Hematopoietic multipotent progenitor cell treated with erythropoietin and hydrocortisone succinate and interleukin-3 and kit ligand, for 17 days (in vitro differentiated cells): ENCODE data around the gene TBC1D1.
A peak's percentile ranks its signal among the peaks of the same experiment; 100 is the strongest.

Experiments used
- DNase-seq: peaks from one replicate; pipeline ENCODE4 v3.0.0-alpha.2; 2015; ENCODE audit warnings: low spot score

The TBC1D1 gene

DNA sequence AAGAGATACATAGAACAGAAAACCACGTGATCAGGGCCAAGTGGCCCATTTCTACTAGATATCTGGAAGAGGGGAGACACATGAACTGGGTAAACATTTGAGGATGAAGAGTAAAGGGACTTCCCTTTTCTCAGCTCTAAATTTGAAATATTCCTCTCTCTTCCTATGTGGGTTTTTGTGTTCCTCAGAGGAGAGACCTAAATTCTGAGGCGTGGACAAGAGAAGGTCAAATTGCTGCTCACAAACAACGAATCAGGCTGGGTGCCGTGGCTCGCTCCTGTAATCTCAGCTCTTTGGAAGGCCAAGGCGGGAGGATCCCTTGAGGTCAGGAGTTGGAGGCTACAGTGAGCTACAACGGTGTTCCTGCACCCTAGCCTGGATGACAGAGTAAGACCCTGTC lies 285.3 kb downstream of the TBC1D1 start:
- no peak for DNase-seq

DNA sequence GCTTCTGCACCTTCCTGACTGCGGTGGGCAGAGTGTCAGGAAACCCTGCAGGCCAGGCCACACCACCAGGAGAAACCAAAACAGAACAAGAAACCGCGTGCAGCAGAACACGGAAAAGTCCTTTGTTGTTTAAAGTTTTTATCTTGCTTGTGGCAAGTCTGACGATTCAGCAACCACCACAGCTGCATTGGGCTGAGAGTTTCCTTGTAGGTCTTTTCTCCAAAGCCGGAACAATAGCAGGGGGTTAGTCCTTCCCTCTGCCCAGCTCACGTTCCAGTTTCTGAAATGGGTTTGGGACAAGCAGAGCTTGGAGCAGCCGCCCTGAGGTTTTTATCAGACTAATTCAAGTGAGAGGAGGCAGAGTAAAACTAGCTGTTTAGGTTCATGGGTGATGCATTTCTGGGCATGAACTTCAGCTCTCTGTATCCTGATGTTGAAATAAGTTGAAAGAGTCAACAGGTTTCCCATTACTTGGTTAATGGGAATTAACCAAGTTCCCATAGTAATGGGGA lies 286.2 kb downstream of the TBC1D1 start:
- DNase-seq = no peak

GRCh38 chr4:38177641-38178391 lies 286.9 kb downstream of the TBC1D1 start:
- DNase-seq = peak; percentile 73

GRCh38 chr4:38178392-38178995 lies 287.6 kb downstream of the TBC1D1 start:
- no peak for DNase-seq

DNA sequence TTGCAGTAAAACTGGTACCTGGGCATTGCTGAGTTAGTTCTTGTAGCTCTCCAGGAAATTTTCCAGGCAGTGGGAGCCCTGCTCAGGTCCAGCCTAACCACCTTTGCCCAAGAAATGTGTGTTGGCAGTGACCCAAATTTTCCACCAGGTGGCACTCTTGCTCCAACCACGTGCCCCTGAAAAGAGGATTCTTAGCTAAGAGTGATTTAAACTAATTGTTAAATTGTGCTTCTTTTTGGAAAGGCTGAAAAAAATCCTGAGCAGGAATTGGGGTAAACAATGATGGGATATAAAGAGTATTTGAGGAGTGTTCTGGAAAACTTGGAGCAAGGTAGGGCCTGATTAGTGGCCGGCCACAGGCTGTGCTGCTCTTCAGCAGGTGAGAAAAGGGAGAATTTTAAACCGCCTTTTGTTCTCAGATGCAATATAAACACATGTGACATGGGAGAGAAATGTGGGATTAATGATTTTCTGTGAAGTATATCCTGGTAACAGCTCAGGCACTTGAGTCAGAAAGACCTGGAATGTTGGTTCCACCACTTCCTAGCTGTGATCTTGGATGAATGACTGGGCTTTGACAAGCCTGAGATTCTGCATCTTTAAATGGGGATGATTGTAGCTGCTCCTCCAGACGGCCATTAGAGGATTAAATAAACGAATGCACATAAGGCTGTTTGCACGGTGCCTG lies 288.9 kb downstream of the TBC1D1 start:
- peak; percentile 81 for DNase-seq

GRCh38 chr4:38180456-38180855 lies 289.6 kb downstream of the TBC1D1 start:
- no peak for DNase-seq

- DNase-seq = no peak
Measured at GRCh38 chr4:38181286-38181685, 290.4 kb downstream of the TBC1D1 start.

GRCh38 chr4:38182334-38182998 lies 291.6 kb downstream of the TBC1D1 start:
- DNase-seq = no peak

- no peak for DNase-seq
Measured at GRCh38 chr4:38184404-38184803, 293.5 kb downstream of the TBC1D1 start.

DNA sequence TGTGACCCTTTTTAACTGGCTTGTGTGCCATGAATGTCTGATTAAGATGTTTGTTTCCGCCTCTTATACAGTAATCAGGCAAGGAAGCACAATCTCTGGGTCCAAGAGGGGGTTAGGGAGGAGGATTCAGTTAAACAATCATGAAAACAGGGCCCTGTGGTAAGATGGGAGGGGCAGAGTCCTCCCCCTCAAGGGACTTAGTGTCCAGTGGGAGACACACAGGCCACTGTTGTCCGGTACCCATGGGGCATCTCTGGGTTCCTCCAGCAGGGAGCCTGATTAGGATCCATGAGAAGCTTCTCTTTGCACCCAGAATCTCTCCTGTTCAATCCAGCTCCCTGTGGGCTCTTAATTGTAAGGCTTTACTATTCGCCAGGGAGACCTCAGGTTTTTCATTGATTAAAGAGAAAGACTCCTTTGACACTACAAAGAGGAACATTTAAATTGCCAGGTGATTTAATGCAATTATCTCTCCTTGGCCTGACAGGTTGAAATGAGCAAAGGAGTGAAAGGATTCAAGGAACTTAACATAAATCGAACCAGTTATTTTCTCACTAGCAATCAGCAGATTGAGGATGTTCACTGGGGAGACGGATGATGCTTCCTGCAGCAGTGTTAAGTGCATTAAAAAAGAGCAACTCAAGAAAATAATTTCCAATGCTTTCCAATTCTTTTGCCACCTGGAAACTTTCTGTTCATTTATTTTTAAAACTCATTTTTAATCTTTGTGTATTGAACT lies 294.7 kb downstream of the TBC1D1 start:
- DNase-seq = no peak

- no peak for DNase-seq
Measured at GRCh38 chr4:38188136-38188535, 297.3 kb downstream of the TBC1D1 start.

DNA sequence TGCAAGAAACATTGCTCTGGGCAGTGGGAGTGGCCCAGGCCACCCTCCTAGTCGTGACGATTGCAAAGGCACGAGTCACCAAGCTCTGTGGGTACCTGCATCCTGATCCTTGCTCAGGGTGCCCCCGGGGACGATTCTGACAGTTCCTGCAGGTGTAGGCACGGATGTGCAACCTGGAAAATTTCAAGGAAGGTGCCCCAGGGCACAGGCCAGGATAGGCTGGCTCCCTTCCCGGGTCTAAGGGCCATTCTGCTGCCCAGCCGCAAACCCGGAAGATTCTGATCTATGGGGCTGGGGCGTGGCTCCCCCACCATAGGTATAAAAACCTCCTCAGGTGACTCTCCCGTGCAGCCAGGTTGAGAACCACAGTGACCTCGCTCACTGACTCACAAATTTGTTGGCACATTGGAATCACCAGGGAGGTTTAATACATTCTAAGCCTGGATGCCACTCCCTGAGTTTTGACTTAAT lies 297.8 kb downstream of the TBC1D1 start:
- no peak for DNase-seq
